ENCODE measurements around the gene OR10AD1. TPM values are rescaled to one million over a fixed set of nuclear protein-coding genes. Genes with fewer than 3 reads are reported as not detected.

OR10AD1 gene
- total RNA-seq, 1 experiment from 2014 or later = not detected

DNA sequence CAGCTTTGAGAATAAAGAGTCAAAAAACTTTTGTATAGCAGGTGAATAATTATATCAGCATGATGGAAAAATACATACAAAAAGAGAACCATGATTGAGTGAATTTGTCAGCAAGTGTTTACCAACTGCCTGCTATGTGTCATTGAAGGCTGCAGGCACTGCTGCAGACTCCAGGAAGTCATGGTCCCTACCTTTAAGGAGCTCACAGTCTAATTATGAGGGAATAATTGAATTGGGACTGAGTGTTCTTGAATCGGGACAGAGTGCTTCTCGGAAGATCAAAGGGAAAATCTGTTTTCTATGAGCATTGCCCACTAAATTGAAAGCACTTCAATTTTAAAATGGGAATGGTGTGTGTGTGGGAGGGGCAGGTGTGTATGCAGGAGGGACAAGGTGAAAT, 9.5 kb downstream of the OR10AD1 start:
- in situ Hi-C loops (cut with HindIII; ENCODE audit: low pct_unique_long_range_greater_than_20kb, low sequenced_read_pairs) = no loop called here
- intact Hi-C loops (cut with micrococcal nuclease; ENCODE audit: unreplicated experiment) = no loop called here
- POLR2A ChIA-PET = interaction anchor here (0.7 kb wide), 1 partner anchor 17 kb away, joined by 3 read pairs; no protein-coding TSS in a partner anchor
- no peak for TF ChIP-seq TCF7L2 (IDR thresholded peaks at IDR 0.05; ENCODE audit: low read depth, low read length)
- TF ChIP-seq, protein P1, sequence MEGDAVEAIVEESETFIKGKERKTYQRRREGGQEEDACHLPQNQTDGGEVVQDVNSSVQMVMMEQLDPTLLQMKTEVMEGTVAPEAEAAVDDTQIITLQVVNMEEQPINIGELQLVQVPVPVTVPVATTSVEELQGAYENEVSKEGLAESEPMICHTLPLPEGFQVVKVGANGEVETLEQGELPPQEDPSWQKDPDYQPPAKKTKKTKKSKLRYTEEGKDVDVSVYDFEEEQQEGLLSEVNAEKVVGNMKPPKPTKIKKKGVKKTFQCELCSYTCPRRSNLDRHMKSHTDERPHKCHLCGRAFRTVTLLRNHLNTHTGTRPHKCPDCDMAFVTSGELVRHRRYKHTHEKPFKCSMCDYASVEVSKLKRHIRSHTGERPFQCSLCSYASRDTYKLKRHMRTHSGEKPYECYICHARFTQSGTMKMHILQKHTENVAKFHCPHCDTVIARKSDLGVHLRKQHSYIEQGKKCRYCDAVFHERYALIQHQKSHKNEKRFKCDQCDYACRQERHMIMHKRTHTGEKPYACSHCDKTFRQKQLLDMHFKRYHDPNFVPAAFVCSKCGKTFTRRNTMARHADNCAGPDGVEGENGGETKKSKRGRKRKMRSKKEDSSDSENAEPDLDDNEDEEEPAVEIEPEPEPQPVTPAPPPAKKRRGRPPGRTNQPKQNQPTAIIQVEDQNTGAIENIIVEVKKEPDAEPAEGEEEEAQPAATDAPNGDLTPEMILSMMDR (IDR thresholded peaks at IDR 0.05) = no peak
- H3K9me3 ChIP-seq (ENCODE audit: control insufficient read depth, insufficient read depth, low read depth, low read length) = no peaks in the 10 kb centered on the region
- H3K36me3 ChIP-seq (ENCODE audit: control insufficient read depth, insufficient read depth, low read length) = no peaks in the 10 kb centered on the region; the same call in 1 of the 2 replicates
- no TSS peak for BruUV-seq (replicated peaks)
- ATAC-seq (no peak), DNase-seq (ENCODE audit: low read depth, low spot score) (no peak)
- no peak overlapping the region for H3K27ac ChIP-seq (ENCODE audit: low read length)
- H3K4me1 ChIP-seq (ENCODE audit: control insufficient read depth, insufficient read depth, low read length) = peaks cover 7% of the 10 kb centered on the region; the same call in 1 of the 2 replicates
- CTCF ChIA-PET = no interaction called here
- no peak overlapping the region for H3K4me3 ChIP-seq (ENCODE audit: low read depth in 2 of 2, low read length in 2 of 2)
- H3K27me3 ChIP-seq (ENCODE audit: control insufficient read depth, insufficient read depth, low read length) = peaks cover 3% of the 10 kb centered on the region; the same call in 1 of the 2 replicates

DNA sequence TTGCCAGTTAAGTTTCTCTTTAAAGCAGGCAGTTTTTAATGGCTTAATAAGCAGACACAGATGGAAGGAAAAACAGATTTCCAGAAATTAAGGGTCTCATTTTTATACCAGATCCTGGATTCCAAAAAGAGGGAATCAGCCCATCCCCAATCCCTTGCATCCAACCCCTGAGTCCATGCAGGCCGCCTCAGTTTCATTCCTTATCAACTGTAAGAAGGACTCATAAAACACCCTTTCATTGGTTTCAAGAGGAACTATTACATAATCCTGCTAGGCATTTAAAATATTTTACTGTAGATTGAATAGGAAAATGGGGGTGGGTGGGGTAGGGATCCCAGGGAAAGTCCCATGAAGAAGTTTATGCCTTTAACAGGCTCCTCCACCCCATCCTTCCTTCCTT, 10.2 kb downstream of the OR10AD1 start:
- Histone ChIP-seq H3K27ac (ENCODE audit: low read length) (no peak overlapping the region), H3K9me3 (ENCODE audit: control insufficient read depth, insufficient read depth, low read depth, low read length) (no peaks in the 10 kb centered on the region), H3K27me3 (ENCODE audit: control insufficient read depth, insufficient read depth, low read length) (peaks cover 3% of the 10 kb centered on the region; the same call in 1 of the 2 replicates), H3K4me3 (ENCODE audit: low read depth in 2 of 2, low read length in 2 of 2) (no peak overlapping the region), H3K36me3 (ENCODE audit: control insufficient read depth, insufficient read depth, low read length) (no peaks in the 10 kb centered on the region; the same call in 1 of the 2 replicates), H3K4me1 (ENCODE audit: control insufficient read depth, insufficient read depth, low read length) (peaks cover 7% of the 10 kb centered on the region; the same call in 1 of the 2 replicates)
- in situ Hi-C loops (cut with HindIII; ENCODE audit: low pct_unique_long_range_greater_than_20kb, low sequenced_read_pairs) (no loop called here), intact Hi-C loops (cut with micrococcal nuclease; ENCODE audit: unreplicated experiment) (no loop called here)
- DNase-seq (ENCODE audit: low read depth, low spot score) (no peak), ATAC-seq (no peak)
- CTCF ChIA-PET = no interaction called here
- no peak for TF ChIP-seq POLR2AphosphoS5 (IDR thresholded peaks at IDR 0.05; ENCODE audit: low read depth, low read length)
- no peak for TF ChIP-seq SIN3A (IDR thresholded peaks at IDR 0.05; ENCODE audit: borderline replicate concordance, insufficient read depth, low read depth, low read length)
- TF ChIP-seq, protein P1 (IDR thresholded peaks at IDR 0.05) = no peak
- TF ChIP-seq, protein P2, sequence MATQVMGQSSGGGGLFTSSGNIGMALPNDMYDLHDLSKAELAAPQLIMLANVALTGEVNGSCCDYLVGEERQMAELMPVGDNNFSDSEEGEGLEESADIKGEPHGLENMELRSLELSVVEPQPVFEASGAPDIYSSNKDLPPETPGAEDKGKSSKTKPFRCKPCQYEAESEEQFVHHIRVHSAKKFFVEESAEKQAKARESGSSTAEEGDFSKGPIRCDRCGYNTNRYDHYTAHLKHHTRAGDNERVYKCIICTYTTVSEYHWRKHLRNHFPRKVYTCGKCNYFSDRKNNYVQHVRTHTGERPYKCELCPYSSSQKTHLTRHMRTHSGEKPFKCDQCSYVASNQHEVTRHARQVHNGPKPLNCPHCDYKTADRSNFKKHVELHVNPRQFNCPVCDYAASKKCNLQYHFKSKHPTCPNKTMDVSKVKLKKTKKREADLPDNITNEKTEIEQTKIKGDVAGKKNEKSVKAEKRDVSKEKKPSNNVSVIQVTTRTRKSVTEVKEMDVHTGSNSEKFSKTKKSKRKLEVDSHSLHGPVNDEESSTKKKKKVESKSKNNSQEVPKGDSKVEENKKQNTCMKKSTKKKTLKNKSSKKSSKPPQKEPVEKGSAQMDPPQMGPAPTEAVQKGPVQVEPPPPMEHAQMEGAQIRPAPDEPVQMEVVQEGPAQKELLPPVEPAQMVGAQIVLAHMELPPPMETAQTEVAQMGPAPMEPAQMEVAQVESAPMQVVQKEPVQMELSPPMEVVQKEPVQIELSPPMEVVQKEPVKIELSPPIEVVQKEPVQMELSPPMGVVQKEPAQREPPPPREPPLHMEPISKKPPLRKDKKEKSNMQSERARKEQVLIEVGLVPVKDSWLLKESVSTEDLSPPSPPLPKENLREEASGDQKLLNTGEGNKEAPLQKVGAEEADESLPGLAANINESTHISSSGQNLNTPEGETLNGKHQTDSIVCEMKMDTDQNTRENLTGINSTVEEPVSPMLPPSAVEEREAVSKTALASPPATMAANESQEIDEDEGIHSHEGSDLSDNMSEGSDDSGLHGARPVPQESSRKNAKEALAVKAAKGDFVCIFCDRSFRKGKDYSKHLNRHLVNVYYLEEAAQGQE (IDR thresholded peaks at IDR 0.05; ENCODE audit: insufficient read depth in 1 of 2, low read depth in 2 of 2, low read length in 1 of 2) = no peak
- TF ChIP-seq TCF7L2 (IDR thresholded peaks at IDR 0.05; ENCODE audit: low read depth, low read length) = no peak
- no TSS peak for BruUV-seq (replicated peaks)
- POLR2A ChIA-PET = no interaction called here
